Activated naive CD4-positive, alpha-beta T cell treated with anti-CD3 and anti-CD28 coated beads for 36 hours (primary cell): Measurements from ENCODE around the gene MGLL. TPM values are rescaled to one million over a fixed set of nuclear protein-coding genes. Genes with fewer than 3 reads are reported as not detected.

ENCODE experiments used
- CTCF ChIA-PET: fragments of 350-600 bp; sonication (Branson Sonifier 250); formaldehyde crosslinking; loops from one replicate; lab custom pipeline; 2021; ENCODE audit warnings: antibody characterized with exemption; lab: Charles Lee
- DNase-seq: peaks from one replicate; pipeline ENCODE4 v3.0.0-alpha.2; 2020
- H3K27ac Mint-ChIP-seq: one replicate; pipeline ENCODE4 v1.8.0; 2021; ENCODE audit warnings: mild to moderate bottlenecking, mixed read lengths
- H3K27me3 Mint-ChIP-seq: one replicate; pipeline ENCODE4 v1.8.0; 2021; ENCODE audit warnings: low read depth, mixed read lengths
- H3K36me3 Mint-ChIP-seq: one replicate; pipeline ENCODE4 v1.8.0; 2021; ENCODE audit warnings: low read depth, mixed read lengths
- H3K4me1 Mint-ChIP-seq: one replicate; pipeline ENCODE4 v1.8.0; 2021; ENCODE audit warnings: low read depth, mixed read lengths
- H3K4me3 Mint-ChIP-seq: one replicate; pipeline ENCODE4 v1.8.0; 2021; ENCODE audit warnings: mild to moderate bottlenecking, moderate library complexity, mixed read lengths
- H3K9me3 Mint-ChIP-seq: one replicate; pipeline ENCODE4 v1.8.0; 2021; ENCODE audit warnings: mixed read lengths
- intact Hi-C: fragments of 100-400 bp; cut with micrococcal nuclease; formaldehyde crosslinking; loops from one replicate; pipeline ENCODE4 v1.15.1; 2023
- total RNA-seq, 2 experiments: library from RNA; stranded (reverse); gene quantifications; one replicate each; pipeline ENCODE4 v1.2.3, GENCODE V29; 2021

MGLL gene
- total RNA-seq, 2 experiments from 2014 or later = 0.14 to 0.25 TPM

- CTCF ChIA-PET = no interaction called here
- intact Hi-C loops = no loop called here
Measured at GRCh38 chr3:127774647-127775046, 47.7 kb downstream of the MGLL start.

GRCh38 chr3:127773752-127774395, 48.4 kb downstream of the MGLL start:
- CTCF ChIA-PET = no interaction called here
- no peak overlapping the region for H3K4me3 Mint-ChIP-seq
- intact Hi-C loops = no loop called here

More at GRCh38 chr3:127774647-127775046, 47.7 kb downstream of the MGLL start:
- no peak for DNase-seq
- no peaks in the 10 kb centered on the region for H3K36me3 Mint-ChIP-seq
- H3K27me3 Mint-ChIP-seq = no peaks in the 10 kb centered on the region
- peaks cover 2% of the 10 kb centered on the region for H3K9me3 Mint-ChIP-seq
- no peak overlapping the region for H3K27ac Mint-ChIP-seq
- peaks cover 4% of the 10 kb centered on the region for H3K4me1 Mint-ChIP-seq
- H3K4me3 Mint-ChIP-seq = no peak overlapping the region

GRCh38 chr3:127772827-127773751, 49.2 kb downstream of the MGLL start:
- Mint-ChIP-seq H3K9me3 (peaks cover 2% of the 10 kb centered on the region), H3K27me3 (no peaks in the 10 kb centered on the region), H3K4me3 (no peak overlapping the region), H3K36me3 (no peaks in the 10 kb centered on the region), H3K27ac (no peak overlapping the region), H3K4me1 (peaks cover 3% of the 10 kb centered on the region)
- CTCF ChIA-PET = interaction anchor here (0.9 kb wide), 1 partner anchor 226 kb away, joined by 3 read pairs; no protein-coding TSS in a partner anchor
- no peak for DNase-seq
- intact Hi-C loops = no loop called here

More at GRCh38 chr3:127773752-127774395, 48.4 kb downstream of the MGLL start:
- no peaks in the 10 kb centered on the region for H3K36me3 Mint-ChIP-seq
- H3K27me3 Mint-ChIP-seq = no peaks in the 10 kb centered on the region
- H3K9me3 Mint-ChIP-seq = peaks cover 2% of the 10 kb centered on the region
- H3K27ac Mint-ChIP-seq = no peak overlapping the region
- H3K4me1 Mint-ChIP-seq = peaks cover 3% of the 10 kb centered on the region
- no peak for DNase-seq

GRCh38 chr3:127772273-127772672, 50.0 kb downstream of the MGLL start:
- Mint-ChIP-seq H3K9me3 (peaks cover 2% of the 10 kb centered on the region), H3K27me3 (peaks cover under 1% of the 10 kb centered on the region), H3K27ac (no peak overlapping the region), H3K4me3 (no peak overlapping the region), H3K4me1 (peaks cover 3% of the 10 kb centered on the region), H3K36me3 (no peaks in the 10 kb centered on the region)
- no peak for DNase-seq
- CTCF ChIA-PET = interaction anchor here (0.9 kb wide), 1 partner anchor 225 kb away, joined by 3 read pairs; no protein-coding TSS in a partner anchor
- intact Hi-C loops = no loop called here

DNA sequence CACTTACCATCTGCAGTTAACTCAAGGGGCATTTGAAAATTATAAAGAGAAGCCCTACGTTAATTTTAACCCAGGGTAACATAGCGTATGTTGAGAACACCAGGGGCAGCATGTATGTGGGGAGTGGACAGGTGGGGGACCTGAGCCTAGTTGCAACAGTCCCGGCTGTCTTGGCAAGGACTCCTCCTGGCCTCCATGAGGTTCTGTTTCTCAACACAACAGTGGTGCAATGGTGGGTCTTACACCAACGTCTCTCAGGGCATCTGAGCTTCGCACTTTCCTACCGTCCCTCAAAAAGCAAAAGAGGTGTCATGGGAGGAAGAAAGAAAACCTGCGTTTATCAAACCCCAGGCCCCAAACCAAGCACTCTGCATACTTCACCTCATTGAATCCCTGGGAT, 50.6 kb downstream of the MGLL start:
- H3K4me1 Mint-ChIP-seq = peaks cover 3% of the 10 kb centered on the region
- no peak overlapping the region for H3K4me3 Mint-ChIP-seq
- CTCF ChIA-PET = interaction anchor here (0.9 kb wide), 1 partner anchor 225 kb away, joined by 3 read pairs; no protein-coding TSS in a partner anchor
- H3K27ac Mint-ChIP-seq = no peak overlapping the region
- intact Hi-C loops = no loop called here
- H3K27me3 Mint-ChIP-seq = peaks cover 4% of the 10 kb centered on the region
- no peak for DNase-seq
- no peaks in the 10 kb centered on the region for H3K36me3 Mint-ChIP-seq
- no peaks in the 10 kb centered on the region for H3K9me3 Mint-ChIP-seq

GRCh38 chr3:127770671-127771355, 51.5 kb downstream of the MGLL start:
- H3K9me3 Mint-ChIP-seq = no peaks in the 10 kb centered on the region
- peaks cover 7% of the 10 kb centered on the region for H3K27me3 Mint-ChIP-seq
- peaks cover 3% of the 10 kb centered on the region for H3K4me1 Mint-ChIP-seq
- no peak overlapping the region for H3K27ac Mint-ChIP-seq
- no peak overlapping the region for H3K4me3 Mint-ChIP-seq
- CTCF ChIA-PET = interaction anchor here (0.7 kb wide), 1 partner anchor 526 kb away, joined by 4 read pairs; no protein-coding TSS in a partner anchor
- no peaks in the 10 kb centered on the region for H3K36me3 Mint-ChIP-seq
- intact Hi-C loops = no loop called here
- no peak for DNase-seq

- Mint-ChIP-seq H3K9me3 (no peaks in the 10 kb centered on the region), H3K4me1 (no peaks in the 10 kb centered on the region), H3K27ac (no peak overlapping the region), H3K4me3 (no peak overlapping the region), H3K36me3 (no peaks in the 10 kb centered on the region), H3K27me3 (peaks cover 7% of the 10 kb centered on the region)
- intact Hi-C loops = no loop called here
- CTCF ChIA-PET = no interaction called here
- no peak for DNase-seq
Measured at GRCh38 chr3:127769284-127770081, 52.8 kb downstream of the MGLL start.

DNA sequence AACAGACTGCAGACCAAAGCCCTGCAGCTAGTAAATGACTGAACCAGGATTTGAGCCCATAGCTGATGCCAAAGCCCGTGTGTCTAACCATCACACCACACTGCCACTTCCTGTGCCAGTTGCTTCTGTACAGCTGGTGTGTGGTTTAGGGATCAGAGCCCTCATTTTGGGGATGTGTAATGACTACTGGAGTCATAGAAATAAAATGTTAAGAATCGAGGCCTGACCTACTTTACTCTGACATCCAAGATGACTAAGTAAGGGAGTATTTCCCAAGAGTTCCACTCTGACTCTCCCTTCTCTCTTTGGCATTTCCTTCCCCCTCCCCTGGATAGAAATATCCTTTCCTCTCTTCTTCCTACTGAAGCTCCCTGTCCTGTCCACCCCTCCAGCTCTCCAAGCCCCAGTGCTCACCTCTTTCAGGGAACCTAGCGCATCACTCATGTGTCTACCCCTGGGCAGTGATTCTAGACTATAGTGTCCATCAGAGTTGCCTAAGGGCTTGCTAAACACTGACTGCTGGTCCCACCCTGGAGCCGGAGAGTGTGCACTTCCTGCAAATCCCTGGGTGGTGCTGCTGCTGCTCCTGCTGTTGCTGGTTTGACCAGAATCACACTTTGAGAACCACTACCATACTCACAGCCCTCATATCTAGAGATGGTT, 53.8 kb downstream of the MGLL start:
- Mint-ChIP-seq H3K36me3 (no peaks in the 10 kb centered on the region), H3K4me3 (no peak overlapping the region), H3K9me3 (no peaks in the 10 kb centered on the region), H3K27ac (no peak overlapping the region), H3K4me1 (no peaks in the 10 kb centered on the region), H3K27me3 (peaks cover 9% of the 10 kb centered on the region)
- intact Hi-C loops = no loop called here
- DNase-seq = no peak
- CTCF ChIA-PET = no interaction called here

- no peak for DNase-seq
- intact Hi-C loops = no loop called here
- no peaks in the 10 kb centered on the region for H3K9me3 Mint-ChIP-seq
- peaks cover 13% of the 10 kb centered on the region for H3K27me3 Mint-ChIP-seq
- H3K36me3 Mint-ChIP-seq = no peaks in the 10 kb centered on the region
- H3K27ac Mint-ChIP-seq = no peak overlapping the region
- no peak overlapping the region for H3K4me3 Mint-ChIP-seq
- peaks cover 6% of the 10 kb centered on the region for H3K4me1 Mint-ChIP-seq
- CTCF ChIA-PET = interaction anchor here (0.6 kb wide), 1 partner anchor 390 kb away, joined by 3 read pairs; no protein-coding TSS in a partner anchor
Measured at GRCh38 chr3:127767126-127767525, 55.2 kb downstream of the MGLL start.

- intact Hi-C loops = no loop called here
- no peak overlapping the region for H3K4me3 Mint-ChIP-seq
- CTCF ChIA-PET = no interaction called here
Measured at GRCh38 chr3:127765735-127766134, 56.6 kb downstream of the MGLL start.

DNA sequence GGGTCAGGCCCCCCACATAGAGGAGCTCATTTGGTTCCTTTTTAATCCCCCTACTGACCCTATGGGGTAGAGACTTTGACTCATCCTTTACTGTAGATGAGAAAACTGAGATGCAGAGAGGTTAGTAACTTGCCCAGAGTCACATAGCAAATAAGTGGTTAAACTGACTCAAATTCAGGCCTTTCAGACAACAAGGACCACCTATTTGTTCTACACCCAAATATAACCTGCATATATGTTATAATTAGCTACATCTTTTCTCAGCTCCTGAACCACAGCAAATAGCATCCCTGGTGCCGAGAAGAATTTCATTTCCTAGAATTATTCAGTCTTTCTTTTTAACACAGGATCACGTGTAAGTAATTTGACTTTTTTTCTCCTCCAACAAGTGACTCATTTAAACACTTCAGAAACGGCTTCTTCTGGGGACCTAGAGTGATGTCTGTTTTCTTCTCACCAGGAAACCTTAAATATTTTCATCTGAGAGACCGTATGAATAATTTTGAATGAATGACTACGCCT, 57.4 kb downstream of the MGLL start:
- CTCF ChIA-PET = no interaction called here
- Mint-ChIP-seq H3K9me3 (no peaks in the 10 kb centered on the region), H3K27me3 (peaks cover 13% of the 10 kb centered on the region), H3K36me3 (no peaks in the 10 kb centered on the region), H3K27ac (no peak overlapping the region), H3K4me3 (no peak overlapping the region), H3K4me1 (peaks cover 6% of the 10 kb centered on the region)
- DNase-seq = no peak
- intact Hi-C loops = no loop called here

More at GRCh38 chr3:127765735-127766134, 56.6 kb downstream of the MGLL start:
- peaks cover 6% of the 10 kb centered on the region for H3K4me1 Mint-ChIP-seq
- no peak overlapping the region for H3K27ac Mint-ChIP-seq
- no peaks in the 10 kb centered on the region for H3K9me3 Mint-ChIP-seq
- peaks cover 13% of the 10 kb centered on the region for H3K27me3 Mint-ChIP-seq
- DNase-seq = no peak
- H3K36me3 Mint-ChIP-seq = no peaks in the 10 kb centered on the region
